H9 (cell line): ENCODE results near the gene MAP1S. TPM values are rescaled to one million over a fixed set of nuclear protein-coding genes. Genes with fewer than 3 reads are reported as not detected.

ENCODE experiments used
- DNase-seq: peaks from one replicate; pipeline ENCODE4 v3.0.0-alpha.2; 2017
- H2AFZ ChIP-seq: one replicate; pipeline ENCODE4 v1.6.1; 2013; ENCODE audit warnings: mild to moderate bottlenecking, low read length, control low read depth, moderate library complexity
- H2AK5ac ChIP-seq: 2 replicates; pipeline ENCODE4 v1.6.1; 2013; ENCODE audit warnings: low read length, control low read depth, mixed read lengths; ENCODE audit not compliant: insufficient read length
- H2BK120ac ChIP-seq: one replicate; pipeline ENCODE4 v1.6.1; 2013; ENCODE audit warnings: low read depth, mild to moderate bottlenecking, low read length, control low read depth, inconsistent platforms; ENCODE audit not compliant: poor library complexity, severe bottlenecking
- H2BK12ac ChIP-seq: 2 replicates; pipeline ENCODE4 v1.6.1; 2013; ENCODE audit warnings: low read length, control low read depth, mixed read lengths, low read depth; ENCODE audit not compliant: insufficient read length
- H2BK15ac ChIP-seq: 2 replicates; pipeline ENCODE4 v1.6.1; 2013; ENCODE audit warnings: low read depth, low read length, control low read depth
- H2BK20ac ChIP-seq: one replicate; pipeline ENCODE4 v1.6.1; 2013; ENCODE audit warnings: low read depth, mild to moderate bottlenecking, low read length, control low read depth, inconsistent platforms; ENCODE audit not compliant: poor library complexity, severe bottlenecking
- H2BK5ac ChIP-seq: 2 replicates; pipeline ENCODE4 v1.6.1; 2013; ENCODE audit warnings: low read length, control low read depth, mixed read lengths; ENCODE audit not compliant: insufficient read length
- H3K14ac ChIP-seq: 2 replicates; pipeline ENCODE4 v1.6.1; 2013; ENCODE audit warnings: low read length, control low read depth; ENCODE audit not compliant: insufficient read depth
- H3K18ac ChIP-seq: 2 replicates; pipeline ENCODE4 v1.6.1; 2013; ENCODE audit warnings: low read depth, mild to moderate bottlenecking, mixed read lengths, low read length, control low read depth; ENCODE audit not compliant: insufficient read length
- H3K23ac ChIP-seq: 2 replicates; pipeline ENCODE4 v1.6.1; 2013; ENCODE audit warnings: low read length, control low read depth, mixed read lengths, low read depth; ENCODE audit not compliant: insufficient read length
- H3K23me2 ChIP-seq: 2 replicates; pipeline ENCODE4 v1.6.1; 2013; ENCODE audit warnings: low read depth, mild to moderate bottlenecking, mixed read lengths, low read length, control low read depth; ENCODE audit not compliant: insufficient read length, poor library complexity, severe bottlenecking
- H3K27ac ChIP-seq: 2 replicates; pipeline ENCODE4 v1.5.1; 2013; ENCODE audit warnings: low read length, control low read depth, mixed read lengths, low read depth; ENCODE audit not compliant: insufficient read length
- H3K27me3 ChIP-seq: 2 replicates; pipeline ENCODE4 v1.6.1; 2013; ENCODE audit warnings: low read length, control low read depth, inconsistent platforms; ENCODE audit not compliant: insufficient read depth
- H3K4ac ChIP-seq: 2 replicates; pipeline ENCODE4 v1.6.1; 2013; ENCODE audit warnings: low read depth, mild to moderate bottlenecking, control low read depth, inconsistent platforms, low read length, moderate library complexity
- H3K4me1 ChIP-seq: 2 replicates; pipeline ENCODE4 v1.6.1; 2013; ENCODE audit warnings: low read length, control low read depth, inconsistent platforms; ENCODE audit not compliant: insufficient read depth
- H3K4me2 ChIP-seq: 2 replicates; pipeline ENCODE4 v1.6.1; 2013; ENCODE audit warnings: low read length, control low read depth, mixed read lengths; ENCODE audit not compliant: insufficient read length, insufficient read depth
- H3K56ac ChIP-seq: 2 replicates; pipeline ENCODE4 v1.6.1; 2013; ENCODE audit warnings: low read depth, mild to moderate bottlenecking, mixed read lengths, low read length, control low read depth; ENCODE audit not compliant: insufficient read length
- H3K79me1 ChIP-seq: 2 replicates; pipeline ENCODE4 v1.6.1; 2013; ENCODE audit warnings: low read depth, mild to moderate bottlenecking, moderate library complexity, low read length, control low read depth, inconsistent platforms; ENCODE audit not compliant: insufficient read depth, poor library complexity, severe bottlenecking
- H3K79me2 ChIP-seq: 2 replicates; pipeline ENCODE4 v1.6.1; 2013; ENCODE audit warnings: low read length, control low read depth, inconsistent platforms; ENCODE audit not compliant: insufficient read depth
- H3K9ac ChIP-seq: 2 replicates; pipeline ENCODE4 v1.6.1; 2013; ENCODE audit warnings: low read length, control low read depth, mixed read lengths; ENCODE audit not compliant: insufficient read length; ENCODE audit errors: extremely low read depth
- H3K9me3 ChIP-seq: one replicate; pipeline ENCODE4 v1.6.1; 2013; ENCODE audit warnings: low read depth, low read length, inconsistent platforms; ENCODE audit not compliant: control insufficient read depth
- H3T11ph ChIP-seq: one replicate; pipeline ENCODE4 v1.6.1; 2013; ENCODE audit warnings: mild to moderate bottlenecking, low read length, control low read depth, inconsistent platforms
- H4K20me1 ChIP-seq: one replicate; pipeline ENCODE4 v1.6.1; 2013; ENCODE audit not compliant: control insufficient read depth, insufficient read length, insufficient read depth
- H4K5ac ChIP-seq: 2 replicates; pipeline ENCODE4 v1.6.1; 2013; ENCODE audit warnings: low read depth, mild to moderate bottlenecking, mixed read lengths, low read length, control low read depth; ENCODE audit not compliant: insufficient read length
- H4K8ac ChIP-seq: replicated peaks from 2 replicates; pipeline ENCODE4 v1.6.1; 2013; ENCODE audit warnings: low read length, control low read depth, mixed read lengths, low read depth; ENCODE audit not compliant: insufficient read length
- H4K91ac ChIP-seq: 2 replicates; pipeline ENCODE4 v1.6.1; 2013; ENCODE audit warnings: low read depth, mild to moderate bottlenecking, moderate library complexity, mixed read lengths, low read length, control low read depth; ENCODE audit not compliant: insufficient read length
- H3K27ac Mint-ChIP-seq, 3 experiments: 2 replicates in 2 of 3; 3 replicates in 1 of 3; pipeline ENCODE4 v1.8.0; 2020 to 2021; ENCODE audit warnings: mixed read lengths in 3 of 3, mild to moderate bottlenecking in 1 of 3, moderate library complexity in 1 of 3
- H3K27me3 Mint-ChIP-seq: 2 replicates; pipeline ENCODE4 v1.8.0; 2021; ENCODE audit warnings: low read depth, mild to moderate bottlenecking, moderate library complexity, mixed read lengths
- H3K36me3 Mint-ChIP-seq, 3 experiments: 2 replicates in 2 of 3; 3 replicates in 1 of 3; pipeline ENCODE4 v1.8.0; 2020 to 2021; ENCODE audit warnings: low read depth in 3 of 3, mixed read lengths in 3 of 3; ENCODE audit not compliant: insufficient read depth in 1 of 3
- H3K4me1 Mint-ChIP-seq, 2 experiments: 2 replicates each; pipeline ENCODE4 v1.8.0; 2020; ENCODE audit warnings: mixed read lengths in 2 of 2
- H3K4me3 Mint-ChIP-seq, 2 experiments: 2 replicates in 1 of 2; 3 replicates in 1 of 2; pipeline ENCODE4 v1.8.0; 2020 to 2021; ENCODE audit warnings: mild to moderate bottlenecking in 2 of 2, mixed read lengths in 2 of 2, moderate library complexity in 1 of 2
- H3K9me3 Mint-ChIP-seq, 2 experiments: 2 replicates in 1 of 2; 3 replicates in 1 of 2; pipeline ENCODE4 v1.8.0; 2020; ENCODE audit warnings: mild to moderate bottlenecking in 2 of 2, mixed read lengths in 2 of 2, moderate library complexity in 1 of 2
- CTCF ChIP-seq: fragments of 200-600 bp; sonication (generic); conservative IDR thresholded peaks from 3 replicates; pipeline ENCODE4 v1.8.0; 2021; ENCODE audit warnings: antibody characterized with exemption, mild to moderate bottlenecking
- WGBS: extraction: QIAGEN DNeasy Blood & Tissue Kit; methylation state at CpG from one replicate; pipeline ENCODE4 v1.1.7; 2013; ENCODE audit warnings: missing lambda C conversion rate, low lambda C conversion rate, mixed read lengths; ENCODE audit not compliant: insufficient read length; ENCODE audit errors: extremely low coverage; 5-methylcytosine and 5-hydroxymethylcytosine counted together
- total RNA-seq: library from RNA; stranded (reverse); gene quantifications from 2 replicates; pipeline ENCODE4 v1.2.1, GENCODE V29; 2021

The MAP1S gene
- total RNA-seq, 1 experiment from 2014 or later, result 160 TPM

- WGBS, result no CpG with 5 or more reads among the region's 2 CpGs
- Histone ChIP-seq H3K27ac (no peak overlapping the region), H4K8ac (no peak overlapping the region), H3K27me3 (no peaks in the 10 kb centered on the region), H2BK20ac (no peak overlapping the region), H3T11ph (no peak overlapping the region), H2BK15ac (no peak overlapping the region), H3K14ac (no peak overlapping the region), H3K4me1 (no peaks in the 10 kb centered on the region), H2BK12ac (no peak overlapping the region), H3K79me1 (no peaks in the 10 kb centered on the region), H3K18ac (no peak overlapping the region), H4K20me1 (no peaks in the 10 kb centered on the region), H2AK5ac (no peak overlapping the region), H3K4me2 (no peak overlapping the region), H3K4ac (no peak overlapping the region), H2AFZ (no peak overlapping the region), H2BK5ac (no peak overlapping the region), H3K9ac (no peak overlapping the region), H3K9me3 (no peaks in the 10 kb centered on the region), H4K5ac (no peak overlapping the region), H3K56ac (no peak overlapping the region), H4K91ac (no peak overlapping the region), H3K79me2 (no peaks in the 10 kb centered on the region), H3K23ac (no peak overlapping the region), H3K23me2 (no peaks in the 10 kb centered on the region), H2BK120ac (no peak overlapping the region)
- Mint-ChIP-seq H3K4me3 (no peak overlapping the region), H3K27me3 (peaks cover 3% of the 10 kb centered on the region), H3K36me3 (peaks cover 7 to 20% (median 16%) of the 10 kb centered on the region in 3 experiments), H3K27ac (peak overlapping the region in 1 of 3 experiments; percentile 36; a peak in 1 of 7 replicates), H3K4me1 (peaks cover 7 to 9% of the 10 kb centered on the region in 2 experiments), H3K9me3 (peaks cover 11 to 16% of the 10 kb centered on the region in 2 experiments)
- no peak for DNase-seq
- no peak for TF ChIP-seq CTCF
Observed at GRCh38 chr19:17741456-17741855, 22.2 kb downstream of the MAP1S start.
